ENCODE results near the gene SPATA2L.

SPATA2L gene

GRCh38 chr16:89660146-89660545, 41.4 kb downstream of the SPATA2L start:
- no peak overlapping the region for H3K4me3 ChIP-seq (ENCODE audit: low read depth, low read length)
- TF ChIP-seq CTCF (IDR thresholded peaks at IDR 0.05; ENCODE audit: low read depth, low read length, missing control alignments): no peak
- DNase-seq (ENCODE audit: low read depth): no peak

- no peak for DNase-seq (ENCODE audit: low read depth)
- H3K4me3 ChIP-seq (ENCODE audit: low read depth, low read length): peak overlapping the region; percentile 66
- no peak for TF ChIP-seq CTCF (IDR thresholded peaks at IDR 0.05; ENCODE audit: low read depth, low read length, missing control alignments)
Measured at GRCh38 chr16:89658221-89658879, 43.2 kb downstream of the SPATA2L start.

DNA sequence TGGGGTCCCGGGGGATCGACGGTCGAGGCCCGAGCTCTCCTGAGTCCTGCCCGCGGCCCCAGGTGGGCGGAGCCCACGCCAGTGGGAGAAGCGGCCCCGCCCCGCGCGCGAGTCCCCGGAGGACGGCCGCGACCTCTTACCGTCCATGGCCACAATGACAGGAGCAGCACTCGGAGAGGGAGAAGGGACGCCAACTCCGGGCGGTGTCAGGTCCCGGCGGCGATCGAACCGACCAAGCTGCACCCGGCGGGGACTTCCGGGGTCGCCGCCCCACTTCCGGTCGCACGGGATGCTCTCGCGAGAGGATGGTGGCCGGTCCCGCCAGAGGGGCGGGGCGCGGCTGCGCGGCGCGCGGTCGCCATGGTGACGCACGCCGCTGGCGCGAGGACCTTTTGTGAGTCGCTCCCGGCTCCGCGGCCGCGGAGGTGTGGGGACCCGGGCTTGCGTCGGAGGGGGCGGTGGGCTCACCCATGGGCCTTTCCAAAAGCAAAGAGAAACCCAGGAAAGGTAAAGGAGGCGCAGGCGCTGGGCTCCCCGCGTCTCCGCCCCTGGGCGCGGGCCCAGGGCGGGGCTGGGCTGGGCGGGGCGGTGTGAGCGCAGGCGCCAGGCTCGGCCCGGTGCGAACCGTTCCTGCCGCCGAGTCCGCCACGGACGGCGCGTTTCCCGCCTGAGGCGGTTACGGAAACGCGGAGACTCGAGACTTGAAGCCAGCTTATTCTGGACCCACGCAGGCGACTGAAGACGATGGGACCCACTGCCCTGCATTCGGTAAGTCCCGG, 43.9 kb downstream of the SPATA2L start, which contains the start of the genes CHMP1A and SPATA33:
TSS of gene CHMP1A (minus strand) at position 267 of the 779 bp plus-strand sequence. CDS start at position 147, 120 bp downstream.
TSS of gene SPATA33 (plus strand) at position 395 of the 779 bp plus-strand sequence. CDS start at position 471, 76 bp downstream.
- peak within 1 kb of the TSS; percentile 66 for H3K4me3 ChIP-seq (ENCODE audit: low read depth, low read length)
- DNase-seq (ENCODE audit: low read depth): peak; percentile 57
- no peak for TF ChIP-seq CTCF (IDR thresholded peaks at IDR 0.05; ENCODE audit: low read depth, low read length, missing control alignments)

DNA sequence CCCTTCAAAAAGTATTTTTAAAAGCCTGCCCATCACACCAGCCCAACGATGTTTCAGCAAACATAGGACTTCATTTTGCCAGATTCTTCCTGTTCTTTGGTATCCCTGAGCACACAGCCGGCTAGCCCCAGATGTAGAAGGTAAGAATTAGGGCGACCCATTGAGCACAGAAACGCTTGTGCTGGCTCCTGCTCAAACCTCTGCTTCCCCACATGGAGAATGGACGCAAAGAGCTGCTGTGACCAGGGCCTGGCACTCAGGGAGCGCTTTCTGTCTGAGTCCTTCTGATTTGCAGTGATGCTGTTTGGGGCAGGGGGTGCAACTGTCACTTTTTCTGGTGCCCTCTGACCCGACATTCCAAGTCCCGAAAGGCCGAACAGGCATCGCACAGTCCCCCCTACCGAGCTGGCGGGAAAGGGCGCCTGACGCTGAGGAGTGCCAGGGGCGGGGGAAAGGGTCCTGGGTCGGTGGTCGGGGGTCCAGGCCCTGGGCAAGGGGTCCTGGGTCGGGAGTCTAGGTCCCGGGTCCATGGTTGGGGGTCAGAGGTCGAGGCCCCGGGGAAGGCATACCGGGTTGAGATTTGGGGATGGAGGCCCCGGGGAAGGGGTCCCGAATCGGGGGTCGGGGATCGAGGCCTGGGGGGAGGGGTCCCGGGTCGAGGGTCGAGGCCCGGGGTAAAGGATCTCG, 44.9 kb downstream of the SPATA2L start:
- H3K4me3 ChIP-seq (ENCODE audit: low read depth, low read length): peak overlapping the region; percentile 66
- no peak for TF ChIP-seq CTCF (IDR thresholded peaks at IDR 0.05; ENCODE audit: low read depth, low read length, missing control alignments)
- DNase-seq (ENCODE audit: low read depth): no peak

- no peak for TF ChIP-seq CTCF (IDR thresholded peaks at IDR 0.05; ENCODE audit: low read depth, low read length, missing control alignments)
- DNase-seq (ENCODE audit: low read depth): no peak
- H3K4me3 ChIP-seq (ENCODE audit: low read depth, low read length): no peak overlapping the region
Measured at GRCh38 chr16:89655062-89655643, 46.4 kb downstream of the SPATA2L start.

DNA sequence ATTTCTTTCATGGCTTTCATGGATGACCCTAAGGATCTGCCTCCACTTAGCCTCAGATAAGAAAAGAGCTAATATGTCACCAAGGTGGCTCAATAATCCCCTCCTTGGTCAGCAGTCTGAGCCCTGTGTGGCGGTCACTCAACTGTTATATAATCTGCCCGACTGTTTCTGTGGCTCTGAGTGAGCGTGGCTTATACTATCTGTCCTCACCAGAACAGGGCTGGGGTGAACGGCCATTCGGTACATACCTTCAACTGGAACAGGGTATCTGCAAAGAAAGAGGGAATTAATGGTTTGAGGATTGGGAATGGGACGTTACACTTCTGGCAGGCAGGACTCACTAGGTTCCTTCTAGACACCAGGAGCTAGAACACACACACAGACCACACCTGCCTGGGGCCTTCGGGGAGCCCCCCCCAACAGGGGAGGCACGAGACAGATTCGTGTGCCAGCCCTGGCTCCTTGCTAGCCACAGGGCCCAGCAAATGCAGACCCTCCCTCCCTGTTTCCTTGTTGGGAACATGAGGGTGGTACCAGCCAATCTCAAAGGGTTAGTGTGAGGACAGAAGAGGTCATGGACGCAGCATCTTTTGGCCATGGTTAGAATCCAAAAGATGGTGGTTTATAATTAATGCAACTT, 47.7 kb downstream of the SPATA2L start:
- TF ChIP-seq CTCF (IDR thresholded peaks at IDR 0.05; ENCODE audit: low read depth, low read length, missing control alignments): no peak
- DNase-seq (ENCODE audit: low read depth): no peak
- no peak overlapping the region for H3K4me3 ChIP-seq (ENCODE audit: low read depth, low read length)
